ENCODE data around the gene VANGL1. TPM values are rescaled to one million over a fixed set of nuclear protein-coding genes. Genes with fewer than 3 reads are reported as not detected.

Gene VANGL1
- total RNA-seq, 1 experiment from 2014 or later, result 22.7 TPM

GRCh38 chr1:115643225-115643624, 1.5 kb downstream of the VANGL1 start:
- Histone ChIP-seq H3K9me3 (ENCODE audit: control insufficient read depth, insufficient read depth, low read depth, low read length) (no peaks in the 10 kb centered on the region), H3K4me1 (ENCODE audit: control insufficient read depth, insufficient read depth, low read length) (peaks cover 14% of the 10 kb centered on the region), H3K36me3 (ENCODE audit: control insufficient read depth, insufficient read depth, low read length) (no peaks in the 10 kb centered on the region), H3K27me3 (ENCODE audit: control insufficient read depth, insufficient read depth, low read length) (no peaks in the 10 kb centered on the region), H3K4me3 (ENCODE audit: low read depth in 2 of 2, low read length in 2 of 2) (peak overlapping the region; percentile 67 to 79), H3K27ac (ENCODE audit: low read length) (peak overlapping the region; percentile 69)
- TF ChIP-seq REST (IDR thresholded peaks at IDR 0.05; ENCODE audit: insufficient read depth in 1 of 2, low read depth in 2 of 2, low read length in 1 of 2) (no peak), TCF7L2 (IDR thresholded peaks at IDR 0.05; ENCODE audit: low read depth, low read length) (no peak), CTCF (IDR thresholded peaks at IDR 0.05) (no peak), POLR2AphosphoS5 (IDR thresholded peaks at IDR 0.05; ENCODE audit: low read depth, low read length) (no peak)
- no TSS peak for BruUV-seq (replicated peaks)
- CTCF ChIA-PET, result no interaction called here
- DNase-seq (ENCODE audit: low read depth, low spot score) (no peak), ATAC-seq (no peak)
- intact Hi-C loops (cut with micrococcal nuclease; ENCODE audit: unreplicated experiment), result no loop called here
- POLR2A ChIA-PET, result no interaction called here
- in situ Hi-C loops (cut with HindIII; ENCODE audit: low pct_unique_long_range_greater_than_20kb, low sequenced_read_pairs), result no loop called here

- intact Hi-C loops (cut with micrococcal nuclease; ENCODE audit: unreplicated experiment), result no loop called here
- POLR2A ChIA-PET, result no interaction called here
- DNase-seq (ENCODE audit: low read depth, low spot score), result no peak
- H3K4me1 ChIP-seq (ENCODE audit: control insufficient read depth, insufficient read depth, low read length), result peaks cover 17% of the 10 kb centered on the region
- no TSS peak for BruUV-seq (replicated peaks)
- no peaks in the 10 kb centered on the region for H3K36me3 ChIP-seq (ENCODE audit: control insufficient read depth, insufficient read depth, low read length)
- CTCF ChIA-PET, result no interaction called here
- ATAC-seq, result no peak
- no peak overlapping the region; a peak in 1 of 4 replicates for H3K4me3 ChIP-seq (ENCODE audit: low read depth in 2 of 2, low read length in 2 of 2)
- H3K27ac ChIP-seq (ENCODE audit: low read length), result no peak overlapping the region
- in situ Hi-C loops (cut with HindIII; ENCODE audit: low pct_unique_long_range_greater_than_20kb, low sequenced_read_pairs), result no loop called here
- no peaks in the 10 kb centered on the region for H3K27me3 ChIP-seq (ENCODE audit: control insufficient read depth, insufficient read depth, low read length)
- H3K9me3 ChIP-seq (ENCODE audit: control insufficient read depth, insufficient read depth, low read depth, low read length), result no peaks in the 10 kb centered on the region
- TF ChIP-seq TCF7L2 (IDR thresholded peaks at IDR 0.05; ENCODE audit: low read depth, low read length), result no peak
- no peak for TF ChIP-seq POLR2AphosphoS5 (IDR thresholded peaks at IDR 0.05; ENCODE audit: low read depth, low read length)
- no peak for TF ChIP-seq SIN3A (IDR thresholded peaks at IDR 0.05; ENCODE audit: borderline replicate concordance, insufficient read depth, low read depth, low read length)
- TF ChIP-seq REST (IDR thresholded peaks at IDR 0.05; ENCODE audit: insufficient read depth in 1 of 2, low read depth in 2 of 2, low read length in 1 of 2), result no peak
- no peak for TF ChIP-seq CTCF (IDR thresholded peaks at IDR 0.05)
Measured at GRCh38 chr1:115643666-115644065, 1.9 kb downstream of the VANGL1 start.
